Measurements from ENCODE around the gene CDK17.
A peak's percentile ranks its signal among the peaks of the same experiment; 100 is the strongest.

Gene CDK17

GRCh38 chr12:96265400-96265799, 134.8 kb downstream of the CDK17 start:
- no peak for DNase-seq (ENCODE audit: low read depth in 2 of 2)

GRCh38 chr12:96263449-96263902, 136.8 kb downstream of the CDK17 start:
- no peak for DNase-seq (ENCODE audit: low read depth in 2 of 2)

- DNase-seq (ENCODE audit: low read depth in 2 of 2), result no peak
Measured at GRCh38 chr12:96261557-96261956, 138.7 kb downstream of the CDK17 start.

- no peak for DNase-seq (ENCODE audit: low read depth in 2 of 2)
Measured at GRCh38 chr12:96260644-96261043, 139.6 kb downstream of the CDK17 start.

- no peak for DNase-seq (ENCODE audit: low read depth in 2 of 2)
Measured at GRCh38 chr12:96260231-96260630, 140.0 kb downstream of the CDK17 start.

- DNase-seq (ENCODE audit: low read depth in 2 of 2), result no peak
Measured at GRCh38 chr12:96258104-96258961, 141.9 kb downstream of the CDK17 start.

GRCh38 chr12:96257550-96258103, 142.6 kb downstream of the CDK17 start:
- DNase-seq (ENCODE audit: low read depth in 2 of 2), result no peak

GRCh38 chr12:96256672-96257361, 143.4 kb downstream of the CDK17 start:
- DNase-seq (ENCODE audit: low read depth in 2 of 2), result no peak

GRCh38 chr12:96255077-96255476, 145.2 kb downstream of the CDK17 start:
- no peak for DNase-seq (ENCODE audit: low read depth in 2 of 2)

- no peak for DNase-seq (ENCODE audit: low read depth in 2 of 2)
Measured at GRCh38 chr12:96250119-96250685, 150.0 kb downstream of the CDK17 start.

- DNase-seq (ENCODE audit: low read depth in 2 of 2), result no peak
Measured at GRCh38 chr12:96249196-96250118, 150.8 kb downstream of the CDK17 start.

GRCh38 chr12:96248136-96248931, 151.9 kb downstream of the CDK17 start:
- DNase-seq (ENCODE audit: low read depth in 2 of 2), result no peak

GRCh38 chr12:96247563-96247962, 152.7 kb downstream of the CDK17 start:
- DNase-seq (ENCODE audit: low read depth in 2 of 2), result no peak

GRCh38 chr12:96246926-96247505, 153.2 kb downstream of the CDK17 start:
- DNase-seq (ENCODE audit: low read depth in 2 of 2), result no peak

- DNase-seq (ENCODE audit: low read depth in 2 of 2), result no peak
Measured at GRCh38 chr12:96244826-96245225, 155.4 kb downstream of the CDK17 start.

GRCh38 chr12:96242597-96242996, 157.6 kb downstream of the CDK17 start:
- DNase-seq (ENCODE audit: low read depth in 2 of 2), result no peak

- peak; percentile 41 to 53 for DNase-seq (ENCODE audit: low read depth in 2 of 2)
Measured at GRCh38 chr12:96241846-96242256, 158.4 kb downstream of the CDK17 start.

- DNase-seq (ENCODE audit: low read depth in 2 of 2), result no peak
Measured at GRCh38 chr12:96241431-96241830, 158.8 kb downstream of the CDK17 start.

GRCh38 chr12:96240656-96241055, 159.6 kb downstream of the CDK17 start:
- DNase-seq (ENCODE audit: low read depth in 2 of 2), result no peak

All from stimulated activated CD8-positive, alpha-beta memory T cell treated with anti-CD3 and anti-CD28 coated beads, Interleukin-15, amount 100 ng/mL, for 4 hours (primary cell).